ENCODE data around the gene SPINK1. TPM values are rescaled to one million over a fixed set of nuclear protein-coding genes. Genes with fewer than 3 reads are reported as not detected.

SPINK1 gene
- total and polyA plus RNA-seq, 4 donors = 4.0 to 20.2 (median 15.0) TPM

DNA sequence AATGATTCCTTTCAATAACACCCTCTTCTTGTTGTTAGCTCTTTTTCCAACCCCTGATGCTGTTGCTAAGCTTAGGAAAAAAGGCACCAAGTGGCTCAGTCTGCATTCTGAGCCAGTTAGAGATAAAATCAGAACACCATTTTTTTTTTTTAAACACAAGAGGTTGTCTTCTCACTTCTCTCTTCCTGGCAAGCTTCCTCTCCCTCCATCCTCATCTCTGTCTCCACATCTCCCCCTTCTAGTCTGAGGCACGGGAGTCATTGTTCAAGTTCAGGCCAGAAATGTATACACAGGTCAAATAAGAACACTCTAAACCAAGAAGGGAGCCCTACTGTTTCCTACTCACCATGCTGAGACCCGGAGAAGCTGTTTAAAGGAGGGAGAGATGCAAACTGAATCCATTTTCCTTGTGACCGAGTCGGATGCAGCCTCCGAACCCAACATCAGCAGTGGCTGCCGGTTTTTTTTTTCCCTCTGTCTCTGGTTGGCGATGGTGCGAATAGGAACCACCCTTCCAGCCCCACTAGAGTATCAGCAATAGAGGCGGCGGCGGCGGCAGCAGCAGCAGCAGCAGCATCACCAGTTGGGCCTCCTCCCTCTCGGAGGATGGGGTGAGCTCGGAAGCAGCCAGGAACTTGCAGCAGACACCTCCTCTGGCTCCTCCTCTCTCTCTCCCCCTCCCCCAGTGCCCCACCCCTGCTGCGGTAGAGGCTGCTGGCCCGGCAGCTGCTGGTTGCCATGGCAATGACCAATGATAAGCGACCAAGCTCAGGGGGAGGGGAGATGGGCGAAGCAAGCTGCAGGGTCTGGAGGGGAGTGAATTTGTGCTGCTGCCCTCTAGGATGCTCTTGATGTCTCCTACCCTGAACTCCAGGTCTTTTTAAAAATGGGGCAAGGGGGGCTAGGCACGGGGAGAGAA, 49.1 kb downstream of the SPINK1 start, which contains the start of gene JAKMIP2:
JAKMIP2 (minus strand) TSS at position 619 of the 919 bp plus-strand sequence. CDS start 110,922 bp downstream, outside the sequence.
- no peaks in the 10 kb centered on the region for H3K36me3 ChIP-seq (ENCODE audit: control insufficient read depth in 4 of 4, insufficient read depth in 4 of 4, low read length in 4 of 4)
- TF ChIP-seq, protein P1, sequence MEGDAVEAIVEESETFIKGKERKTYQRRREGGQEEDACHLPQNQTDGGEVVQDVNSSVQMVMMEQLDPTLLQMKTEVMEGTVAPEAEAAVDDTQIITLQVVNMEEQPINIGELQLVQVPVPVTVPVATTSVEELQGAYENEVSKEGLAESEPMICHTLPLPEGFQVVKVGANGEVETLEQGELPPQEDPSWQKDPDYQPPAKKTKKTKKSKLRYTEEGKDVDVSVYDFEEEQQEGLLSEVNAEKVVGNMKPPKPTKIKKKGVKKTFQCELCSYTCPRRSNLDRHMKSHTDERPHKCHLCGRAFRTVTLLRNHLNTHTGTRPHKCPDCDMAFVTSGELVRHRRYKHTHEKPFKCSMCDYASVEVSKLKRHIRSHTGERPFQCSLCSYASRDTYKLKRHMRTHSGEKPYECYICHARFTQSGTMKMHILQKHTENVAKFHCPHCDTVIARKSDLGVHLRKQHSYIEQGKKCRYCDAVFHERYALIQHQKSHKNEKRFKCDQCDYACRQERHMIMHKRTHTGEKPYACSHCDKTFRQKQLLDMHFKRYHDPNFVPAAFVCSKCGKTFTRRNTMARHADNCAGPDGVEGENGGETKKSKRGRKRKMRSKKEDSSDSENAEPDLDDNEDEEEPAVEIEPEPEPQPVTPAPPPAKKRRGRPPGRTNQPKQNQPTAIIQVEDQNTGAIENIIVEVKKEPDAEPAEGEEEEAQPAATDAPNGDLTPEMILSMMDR (IDR thresholded peaks at IDR 0.05; ENCODE audit: control extremely low read depth, extremely low read depth) = no peak
- peak; percentile 62 for ATAC-seq (ENCODE audit: insufficient read depth, low FRiP score)
- H3K27me3 ChIP-seq (ENCODE audit: control insufficient read depth in 3 of 3, insufficient read depth in 3 of 3, low read length in 2 of 3) = peaks cover 0 to 6% (median 2%) of the 10 kb centered on the region in 3 donors
- H3K4me1 ChIP-seq (ENCODE audit: control insufficient read depth in 5 of 5, insufficient read depth in 5 of 5, low read length in 5 of 5) = peaks cover 0 to 49% (median 4%) of the 10 kb centered on the region in 5 donors
- H3K9me3 ChIP-seq (ENCODE audit: control insufficient read depth in 4 of 4, insufficient read depth in 3 of 4, low read length in 3 of 4) = no peaks in the 10 kb centered on the region
- no peak within 1 kb of the TSS for H3K27ac ChIP-seq (ENCODE audit: low read depth in 1 of 2, low read length in 1 of 2)
- H3K9ac ChIP-seq (ENCODE audit: insufficient read depth in 1 of 2, low read length in 2 of 2) = peak within 1 kb of the TSS; percentile 21 to 57
- WGBS, 2 donors = 2 to 4% methylated on average over 19 of the region's 19 CpGs
- peak within 1 kb of the TSS; percentile 21 for H3K4me3 ChIP-seq
- DNase-seq = peak; percentile 97 to 98 (median 97)

- Histone ChIP-seq H3K27me3 (ENCODE audit: control insufficient read depth in 3 of 3, insufficient read depth in 3 of 3, low read length in 2 of 3) (peaks cover 0 to 6% (median 2%) of the 10 kb centered on the region in 3 donors), H3K36me3 (ENCODE audit: control insufficient read depth in 4 of 4, insufficient read depth in 4 of 4, low read length in 4 of 4) (no peaks in the 10 kb centered on the region), H3K9me3 (ENCODE audit: control insufficient read depth in 4 of 4, insufficient read depth in 3 of 4, low read length in 3 of 4) (no peaks in the 10 kb centered on the region), H3K4me3 (no peak overlapping the region), H3K27ac (ENCODE audit: low read depth in 1 of 2, low read length in 1 of 2) (no peak overlapping the region), H3K4me1 (ENCODE audit: control insufficient read depth in 5 of 5, insufficient read depth in 5 of 5, low read length in 5 of 5) (peaks cover 0 to 39% (median 4%) of the 10 kb centered on the region in 5 donors), H3K9ac (ENCODE audit: insufficient read depth in 1 of 2, low read length in 2 of 2) (no peak overlapping the region)
- TF ChIP-seq, protein P1 (IDR thresholded peaks at IDR 0.05; ENCODE audit: control extremely low read depth, extremely low read depth) = no peak
- ATAC-seq (ENCODE audit: insufficient read depth, low FRiP score) = no peak
- peak in 1 of 3 donors; percentile 37 for DNase-seq
- WGBS, 2 donors = 81 to 86% methylated on average over 5 of the region's 5 CpGs
Observed at GRCh38 chr5:147780924-147781573, 50.4 kb downstream of the SPINK1 start.

GRCh38 chr5:147779694-147780093, 51.8 kb downstream of the SPINK1 start:
- Histone ChIP-seq H3K27ac (ENCODE audit: low read depth in 1 of 2, low read length in 1 of 2) (no peak overlapping the region), H3K27me3 (ENCODE audit: control insufficient read depth in 3 of 3, insufficient read depth in 3 of 3, low read length in 2 of 3) (peaks cover 0 to 6% (median 2%) of the 10 kb centered on the region in 3 donors), H3K36me3 (ENCODE audit: control insufficient read depth in 4 of 4, insufficient read depth in 4 of 4, low read length in 4 of 4) (no peaks in the 10 kb centered on the region), H3K9me3 (ENCODE audit: control insufficient read depth in 4 of 4, insufficient read depth in 3 of 4, low read length in 3 of 4) (no peaks in the 10 kb centered on the region), H3K9ac (ENCODE audit: insufficient read depth in 1 of 2, low read length in 2 of 2) (no peak overlapping the region), H3K4me1 (ENCODE audit: control insufficient read depth in 5 of 5, insufficient read depth in 5 of 5, low read length in 5 of 5) (peaks cover 0 to 38% (median 4%) of the 10 kb centered on the region in 5 donors), H3K4me3 (no peak overlapping the region)
- ATAC-seq (ENCODE audit: insufficient read depth, low FRiP score) (no peak), DNase-seq (no peak)
- 73 to 87% methylated on average over 1 of the region's 1 CpG for WGBS, 2 donors
- TF ChIP-seq, protein P1 (IDR thresholded peaks at IDR 0.05; ENCODE audit: control extremely low read depth, extremely low read depth) = no peak
